ENCODE measurements around the gene CD52. TPM values are rescaled to one million over a fixed set of nuclear protein-coding genes. Genes with fewer than 3 reads are reported as not detected.

Gene CD52
- total RNA-seq, 1 donor from 2014 or later = 449 TPM

- ATAC-seq (ENCODE audit: low read depth) (peak; percentile 18), DNase-seq (no peak)
- Mint-ChIP-seq H3K36me3 (ENCODE audit: low read depth) (peaks cover 25% of the 10 kb centered on the region), H3K27ac (peak overlapping the region; percentile 98), H3K4me1 (peaks cover 88% of the 10 kb centered on the region), H3K4me3 (peak overlapping the region; percentile 96), H3K9me3 (no peaks in the 10 kb centered on the region), H3K27me3 (no peaks in the 10 kb centered on the region)
- TF ChIP-seq CTCF (IDR thresholded peaks at IDR 0.05) = no peak
- CTCF ChIA-PET = interaction anchor here (1.8 to 11.7 kb wide), 3 partner anchors 17 to 38 kb away, joined by 5 to 372 read pairs (median 240); partner anchors contain the start of gene SH3BGRL3
- POLR2A ChIA-PET = interaction anchor here (0.6 to 14.1 kb wide), 11 partner anchors 8 to 1571 kb away, joined by 3 to 1638 read pairs (median 5); partner anchors contain the start of genes SH3BGRL3 and UBXN11
- intact Hi-C loops (cut with micrococcal nuclease) = loop anchor here (1.0 kb wide), 2 partner anchors 10 to 27 kb away; partner anchors contain the start of gene UBXN11
Measured at GRCh38 chr1:26315874-26316850, 1.6 kb upstream of the CD52 start.

GRCh38 chr1:26317146-26317545 lies 612 bp upstream of the CD52 start:
- no peak for TF ChIP-seq CTCF (IDR thresholded peaks at IDR 0.05)
- H3K4me3 Mint-ChIP-seq = peak overlapping the region; percentile 96
- ChIA-PET CTCF (interaction anchor here (1.8 to 11.7 kb wide), 4 partner anchors 29 to 148 kb away, joined by 5 to 372 read pairs (median 127); partner anchors contain the start of genes CEP85, SH3BGRL3 and ZNF593), POLR2A (interaction anchor here (0.7 to 14.1 kb wide), 9 partner anchors 9 to 1904 kb away, joined by 3 to 1638 read pairs (median 6); partner anchors contain the start of genes CEP85, HMGN2, SH3BGRL3 and STPG1)
- H3K27ac Mint-ChIP-seq = peak overlapping the region; percentile 98
- intact Hi-C loops (cut with micrococcal nuclease) = loop anchor here (1.0 kb wide), 1 partner anchor 83 kb away; the partner anchor contains the start of gene CEP85
- H3K9me3 Mint-ChIP-seq = no peaks in the 10 kb centered on the region
- no peak for DNase-seq
- ATAC-seq (ENCODE audit: low read depth) = no peak
- H3K27me3 Mint-ChIP-seq = no peaks in the 10 kb centered on the region
- peaks cover 91% of the 10 kb centered on the region for H3K4me1 Mint-ChIP-seq
- peaks cover 31% of the 10 kb centered on the region for H3K36me3 Mint-ChIP-seq (ENCODE audit: low read depth)

GRCh38 chr1:26318338-26319064 lies 743 bp downstream of the CD52 start:
- no peak for TF ChIP-seq CTCF (IDR thresholded peaks at IDR 0.05)
- POLR2A ChIA-PET = interaction anchor here (0.6 to 14.1 kb wide), 16 partner anchors 10 to 1390 kb away, joined by 3 to 1638 read pairs (median 4); partner anchors contain the start of genes CEP85, HMGN2, PDIK1L and SH3BGRL3
- Mint-ChIP-seq H3K9me3 (no peaks in the 10 kb centered on the region), H3K4me1 (peaks cover 95% of the 10 kb centered on the region), H3K36me3 (ENCODE audit: low read depth) (peaks cover 42% of the 10 kb centered on the region), H3K27ac (peak overlapping the region; percentile 98), H3K4me3 (peak overlapping the region; percentile 96), H3K27me3 (no peaks in the 10 kb centered on the region)
- ATAC-seq (ENCODE audit: low read depth) (peak; percentile 5), DNase-seq (peak; percentile 26)
- intact Hi-C loops (cut with micrococcal nuclease) = no loop called here
- CTCF ChIA-PET = interaction anchor here (1.2 to 11.7 kb wide), 6 partner anchors 11 to 149 kb away, joined by 3 to 372 read pairs (median 10); partner anchors contain the start of genes CEP85, SH3BGRL3 and ZNF593

- Mint-ChIP-seq H3K4me3 (peak overlapping the region; percentile 96), H3K27me3 (no peaks in the 10 kb centered on the region), H3K27ac (peak overlapping the region; percentile 98), H3K4me1 (peaks cover 75% of the 10 kb centered on the region), H3K9me3 (no peaks in the 10 kb centered on the region), H3K36me3 (ENCODE audit: low read depth) (peaks cover 51% of the 10 kb centered on the region)
- POLR2A ChIA-PET = interaction anchor here (0.6 to 14.1 kb wide), 9 partner anchors 13 to 151 kb away, joined by 4 to 1638 read pairs (median 8); partner anchors contain the start of genes CEP85, SH3BGRL3, UBXN11 and ZNF593
- TF ChIP-seq CTCF (IDR thresholded peaks at IDR 0.05) = no peak
- CTCF ChIA-PET = interaction anchor here (1.0 to 11.7 kb wide), 16 partner anchors 11 to 178 kb away, joined by 3 to 372 read pairs (median 7); partner anchors contain the start of genes C1orf232, CEP85, SH3BGRL3 and ZNF593
- ATAC-seq (ENCODE audit: low read depth) (peak; percentile 1), DNase-seq (peak; percentile 25)
- intact Hi-C loops (cut with micrococcal nuclease) = loop anchor here (1.0 to 5.0 kb wide), 8 partner anchors 32 to 216 kb away; partner anchors contain the start of gene ZNF593
Measured at GRCh38 chr1:26320896-26321295, 3.1 kb downstream of the CD52 start.

Measured in activated B cell treated with CpG ODN at 0.5 μM for 24 hours (primary cell).